ENCODE results near the gene DROSHA.

DROSHA gene

GRCh38 chr5:31449174-31449573 lies 82.7 kb downstream of the DROSHA start:
- no peak for TF ChIP-seq CTCF (IDR thresholded peaks at IDR 0.05; ENCODE audit: low read depth, low read length, missing control alignments)
- no peak for DNase-seq (ENCODE audit: extremely low read depth, low read depth)
- no peak overlapping the region for H3K4me3 ChIP-seq (replicated peaks; ENCODE audit: low read depth, low read length)

- no peak for TF ChIP-seq CTCF (IDR thresholded peaks at IDR 0.05; ENCODE audit: low read depth, low read length, missing control alignments)
- DNase-seq (ENCODE audit: extremely low read depth, low read depth) = no peak
- no peak overlapping the region for H3K4me3 ChIP-seq (replicated peaks; ENCODE audit: low read depth, low read length)
Observed at GRCh38 chr5:31445041-31445600, 86.8 kb downstream of the DROSHA start.

GRCh38 chr5:31443572-31443971 lies 88.3 kb downstream of the DROSHA start:
- DNase-seq (ENCODE audit: extremely low read depth, low read depth) = no peak
- TF ChIP-seq CTCF (IDR thresholded peaks at IDR 0.05; ENCODE audit: low read depth, low read length, missing control alignments) = no peak
- H3K4me3 ChIP-seq (replicated peaks; ENCODE audit: low read depth, low read length) = no peak overlapping the region

GRCh38 chr5:31442058-31442745 lies 89.7 kb downstream of the DROSHA start:
- H3K4me3 ChIP-seq (replicated peaks; ENCODE audit: low read depth, low read length) = no peak overlapping the region
- no peak for TF ChIP-seq CTCF (IDR thresholded peaks at IDR 0.05; ENCODE audit: low read depth, low read length, missing control alignments)
- no peak for DNase-seq (ENCODE audit: extremely low read depth, low read depth)

GRCh38 chr5:31436851-31437250 lies 95.0 kb downstream of the DROSHA start:
- H3K4me3 ChIP-seq (replicated peaks; ENCODE audit: low read depth, low read length) = no peak overlapping the region
- TF ChIP-seq CTCF (IDR thresholded peaks at IDR 0.05; ENCODE audit: low read depth, low read length, missing control alignments) = no peak
- DNase-seq (ENCODE audit: extremely low read depth, low read depth) = no peak

GRCh38 chr5:31435730-31436129 lies 96.2 kb downstream of the DROSHA start:
- no peak overlapping the region for H3K4me3 ChIP-seq (replicated peaks; ENCODE audit: low read depth, low read length)
- TF ChIP-seq CTCF (IDR thresholded peaks at IDR 0.05; ENCODE audit: low read depth, low read length, missing control alignments) = no peak
- no peak for DNase-seq (ENCODE audit: extremely low read depth, low read depth)

All from HFF-Myc (cell line).